ENCODE measurements around the gene KLK14.

DNA sequence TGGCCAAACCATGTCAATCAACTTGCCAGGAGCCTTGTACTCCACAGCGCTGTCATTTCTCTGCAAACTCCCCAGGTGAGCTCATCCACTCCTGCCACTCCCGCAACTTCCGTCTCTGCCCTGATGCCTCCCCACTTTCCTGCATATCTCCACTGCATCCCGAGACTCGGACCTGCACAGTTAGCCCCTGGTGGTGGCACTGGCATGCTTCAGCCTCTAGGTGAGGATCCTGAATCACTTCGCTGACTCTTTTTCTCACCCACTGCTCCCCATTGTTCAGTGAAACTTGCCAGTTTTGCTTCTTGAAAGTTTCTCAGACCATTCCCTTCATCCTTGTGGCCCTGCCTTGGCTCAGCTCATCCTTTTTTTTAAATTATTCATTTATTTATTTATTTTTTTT, 28.9 kb upstream of the KLK14 start:
- TF ChIP-seq, protein P1, sequence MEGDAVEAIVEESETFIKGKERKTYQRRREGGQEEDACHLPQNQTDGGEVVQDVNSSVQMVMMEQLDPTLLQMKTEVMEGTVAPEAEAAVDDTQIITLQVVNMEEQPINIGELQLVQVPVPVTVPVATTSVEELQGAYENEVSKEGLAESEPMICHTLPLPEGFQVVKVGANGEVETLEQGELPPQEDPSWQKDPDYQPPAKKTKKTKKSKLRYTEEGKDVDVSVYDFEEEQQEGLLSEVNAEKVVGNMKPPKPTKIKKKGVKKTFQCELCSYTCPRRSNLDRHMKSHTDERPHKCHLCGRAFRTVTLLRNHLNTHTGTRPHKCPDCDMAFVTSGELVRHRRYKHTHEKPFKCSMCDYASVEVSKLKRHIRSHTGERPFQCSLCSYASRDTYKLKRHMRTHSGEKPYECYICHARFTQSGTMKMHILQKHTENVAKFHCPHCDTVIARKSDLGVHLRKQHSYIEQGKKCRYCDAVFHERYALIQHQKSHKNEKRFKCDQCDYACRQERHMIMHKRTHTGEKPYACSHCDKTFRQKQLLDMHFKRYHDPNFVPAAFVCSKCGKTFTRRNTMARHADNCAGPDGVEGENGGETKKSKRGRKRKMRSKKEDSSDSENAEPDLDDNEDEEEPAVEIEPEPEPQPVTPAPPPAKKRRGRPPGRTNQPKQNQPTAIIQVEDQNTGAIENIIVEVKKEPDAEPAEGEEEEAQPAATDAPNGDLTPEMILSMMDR (IDR thresholded peaks at IDR 0.05) = no peak
- TF ChIP-seq CHD2 (IDR thresholded peaks at IDR 0.05; ENCODE audit: low read length, partially characterized antibody) (no peak), POLR2A (IDR thresholded peaks at IDR 0.05; ENCODE audit: low read length) (no peak)
- TF ChIP-seq, protein P2, sequence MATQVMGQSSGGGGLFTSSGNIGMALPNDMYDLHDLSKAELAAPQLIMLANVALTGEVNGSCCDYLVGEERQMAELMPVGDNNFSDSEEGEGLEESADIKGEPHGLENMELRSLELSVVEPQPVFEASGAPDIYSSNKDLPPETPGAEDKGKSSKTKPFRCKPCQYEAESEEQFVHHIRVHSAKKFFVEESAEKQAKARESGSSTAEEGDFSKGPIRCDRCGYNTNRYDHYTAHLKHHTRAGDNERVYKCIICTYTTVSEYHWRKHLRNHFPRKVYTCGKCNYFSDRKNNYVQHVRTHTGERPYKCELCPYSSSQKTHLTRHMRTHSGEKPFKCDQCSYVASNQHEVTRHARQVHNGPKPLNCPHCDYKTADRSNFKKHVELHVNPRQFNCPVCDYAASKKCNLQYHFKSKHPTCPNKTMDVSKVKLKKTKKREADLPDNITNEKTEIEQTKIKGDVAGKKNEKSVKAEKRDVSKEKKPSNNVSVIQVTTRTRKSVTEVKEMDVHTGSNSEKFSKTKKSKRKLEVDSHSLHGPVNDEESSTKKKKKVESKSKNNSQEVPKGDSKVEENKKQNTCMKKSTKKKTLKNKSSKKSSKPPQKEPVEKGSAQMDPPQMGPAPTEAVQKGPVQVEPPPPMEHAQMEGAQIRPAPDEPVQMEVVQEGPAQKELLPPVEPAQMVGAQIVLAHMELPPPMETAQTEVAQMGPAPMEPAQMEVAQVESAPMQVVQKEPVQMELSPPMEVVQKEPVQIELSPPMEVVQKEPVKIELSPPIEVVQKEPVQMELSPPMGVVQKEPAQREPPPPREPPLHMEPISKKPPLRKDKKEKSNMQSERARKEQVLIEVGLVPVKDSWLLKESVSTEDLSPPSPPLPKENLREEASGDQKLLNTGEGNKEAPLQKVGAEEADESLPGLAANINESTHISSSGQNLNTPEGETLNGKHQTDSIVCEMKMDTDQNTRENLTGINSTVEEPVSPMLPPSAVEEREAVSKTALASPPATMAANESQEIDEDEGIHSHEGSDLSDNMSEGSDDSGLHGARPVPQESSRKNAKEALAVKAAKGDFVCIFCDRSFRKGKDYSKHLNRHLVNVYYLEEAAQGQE (IDR thresholded peaks at IDR 0.05) = no peak

All from A549 (cell line).